Measurements from ENCODE around the gene RPGR. TPM values are rescaled to one million over a fixed set of nuclear protein-coding genes. Genes with fewer than 3 reads are reported as not detected.
A peak's percentile ranks its signal among the peaks of the same experiment; 100 is the strongest.

Gene RPGR
- total RNA-seq, 6 experiments from 2014 or later: 1.9 to 14.1 (median 3.6) TPM

- WGBS (ENCODE audit: insufficient coverage, low coverage, low lambda C conversion rate, missing lambda C conversion rate): 30% methylated on average over 2 of the region's 2 CpGs
- Histone ChIP-seq H3K27me3 (no peaks in the 10 kb centered on the region), H3K9me3 (no peaks in the 10 kb centered on the region), H3K27ac (no peak overlapping the region), H3K36me3 (no peaks in the 10 kb centered on the region), H3K4me3 (no peak overlapping the region), H3K4me1 (no peaks in the 10 kb centered on the region)
- intact Hi-C loops (cut with DNase I): no loop called here
- no peak for TF ChIP-seq CTCF (IDR thresholded peaks at IDR 0.05)
- no peak for TF ChIP-seq POLR2A (IDR thresholded peaks at IDR 0.05)
- no peak for DNase-seq
- ATAC-seq: no peak
Measured at GRCh38 chrX:38293741-38294140, 33.6 kb downstream of the RPGR start.

- intact Hi-C loops (cut with DNase I): no loop called here
- TF ChIP-seq POLR2A (IDR thresholded peaks at IDR 0.05) (no peak), CTCF (IDR thresholded peaks at IDR 0.05) (no peak)
- ATAC-seq (no peak), DNase-seq (no peak)
- Histone ChIP-seq H3K9me3 (no peaks in the 10 kb centered on the region), H3K27ac (no peak overlapping the region), H3K4me3 (no peak overlapping the region), H3K4me1 (no peaks in the 10 kb centered on the region), H3K27me3 (no peaks in the 10 kb centered on the region), H3K36me3 (no peaks in the 10 kb centered on the region)
- WGBS (ENCODE audit: insufficient coverage, low coverage, low lambda C conversion rate, missing lambda C conversion rate): 80% methylated on average over 5 of the region's 5 CpGs
Measured at GRCh38 chrX:38287674-38288073, 39.6 kb downstream of the RPGR start.

- ATAC-seq (no peak), DNase-seq (no peak)
- Histone ChIP-seq H3K27me3 (no peaks in the 10 kb centered on the region), H3K4me1 (no peaks in the 10 kb centered on the region), H3K36me3 (no peaks in the 10 kb centered on the region), H3K27ac (no peak overlapping the region), H3K9me3 (no peaks in the 10 kb centered on the region), H3K4me3 (no peak overlapping the region)
- WGBS (ENCODE audit: insufficient coverage, low coverage, low lambda C conversion rate, missing lambda C conversion rate): 80% methylated on average over 1 of the region's 1 CpG
- TF ChIP-seq CTCF (IDR thresholded peaks at IDR 0.05) (no peak), POLR2A (IDR thresholded peaks at IDR 0.05) (no peak)
- intact Hi-C loops (cut with DNase I): no loop called here
Measured at GRCh38 chrX:38285649-38286048, 41.7 kb downstream of the RPGR start.

GRCh38 chrX:38282049-38282448 lies 45.3 kb downstream of the RPGR start:
- DNase-seq: no peak
- H3K9me3 ChIP-seq: no peaks in the 10 kb centered on the region
- no peaks in the 10 kb centered on the region for H3K27me3 ChIP-seq
- peak in 1 of 4 donors; percentile 35 for ATAC-seq
- H3K36me3 ChIP-seq: no peaks in the 10 kb centered on the region
- intact Hi-C loops (cut with DNase I): no loop called here
- no peak overlapping the region for H3K4me3 ChIP-seq
- 64% methylated on average over 1 of the region's 1 CpG for WGBS (ENCODE audit: insufficient coverage, low coverage, low lambda C conversion rate, missing lambda C conversion rate)
- H3K27ac ChIP-seq: no peak overlapping the region
- no peaks in the 10 kb centered on the region for H3K4me1 ChIP-seq
- TF ChIP-seq POLR2A (IDR thresholded peaks at IDR 0.05) (no peak), CTCF (IDR thresholded peaks at IDR 0.05) (peak in 3 of 4 donors; percentile 21 to 27 (median 25))

- Histone ChIP-seq H3K36me3 (no peaks in the 10 kb centered on the region), H3K4me1 (no peaks in the 10 kb centered on the region), H3K9me3 (no peaks in the 10 kb centered on the region), H3K27ac (no peak overlapping the region), H3K27me3 (no peaks in the 10 kb centered on the region), H3K4me3 (no peak overlapping the region)
- TF ChIP-seq CTCF (IDR thresholded peaks at IDR 0.05) (no peak), POLR2A (IDR thresholded peaks at IDR 0.05) (no peak)
- intact Hi-C loops (cut with DNase I): no loop called here
- no peak for ATAC-seq
- DNase-seq: no peak
- WGBS (ENCODE audit: insufficient coverage, low coverage, low lambda C conversion rate, missing lambda C conversion rate): 77% methylated on average over 2 of the region's 2 CpGs
Measured at GRCh38 chrX:38279188-38279587, 48.1 kb downstream of the RPGR start.
